Natural killer cell (primary cell): ENCODE results near the gene TSKS. TPM values are rescaled to one million over a fixed set of nuclear protein-coding genes. Genes with fewer than 3 reads are reported as not detected.

Experiments used
- ATAC-seq, 3 donors: fragments of 150-1000 bp in 2 of 3; fragments of 200-7000 bp in 1 of 3; cut with Tn5 transposase; 1 replicate in 1 of 3; 2 replicates in 2 of 3; pipeline ENCODE4 v1.10.0; 2021; ENCODE audit warnings: mild to moderate bottlenecking in 2 of 3, moderate library complexity in 2 of 3
- DNase-seq, 2 donors: peaks; one replicate each; pipeline versions ENCODE4 v3.0.0 to v3.0.0-alpha.2; 2013 to 2021; ENCODE audit warnings: mixed read lengths in 1 of 2
- H3K27ac ChIP-seq: one replicate; pipeline ENCODE4 v1.5.1; 2013; ENCODE audit warnings: mild to moderate bottlenecking, low read length
- H3K27me3 ChIP-seq: one replicate; pipeline ENCODE4 v1.6.1; 2013; ENCODE audit warnings: low read length; ENCODE audit not compliant: control insufficient read depth, insufficient read depth
- H3K36me3 ChIP-seq: one replicate; pipeline ENCODE4 v1.6.1; 2013; ENCODE audit warnings: low read length; ENCODE audit not compliant: control insufficient read depth, insufficient read depth
- H3K4me1 ChIP-seq: one replicate; pipeline ENCODE4 v1.6.1; 2013; ENCODE audit warnings: low read length; ENCODE audit not compliant: control insufficient read depth, insufficient read depth
- H3K4me3 ChIP-seq: one replicate; pipeline ENCODE4 v1.5.1; 2013; ENCODE audit warnings: low read length
- H3K9me3 ChIP-seq: one replicate; pipeline ENCODE4 v1.6.1; 2013; ENCODE audit warnings: low read length; ENCODE audit not compliant: control insufficient read depth, insufficient read depth
- H3K27ac Mint-ChIP-seq, 2 donors: one replicate each; pipeline ENCODE4 v1.8.0; 2022; ENCODE audit warnings: mild to moderate bottlenecking in 2 of 2, mixed read lengths in 2 of 2, moderate library complexity in 1 of 2
- H3K27me3 Mint-ChIP-seq, 2 donors: one replicate each; pipeline ENCODE4 v1.8.0; 2022; ENCODE audit warnings: low read depth in 2 of 2, mixed read lengths in 2 of 2
- H3K36me3 Mint-ChIP-seq: one replicate; pipeline ENCODE4 v1.8.0; 2022; ENCODE audit warnings: mixed read lengths
- H3K4me1 Mint-ChIP-seq, 2 donors: one replicate each; pipeline ENCODE4 v1.8.0; 2022; ENCODE audit warnings: mixed read lengths in 2 of 2
- H3K4me3 Mint-ChIP-seq: one replicate; pipeline ENCODE4 v1.8.0; 2022; ENCODE audit warnings: mild to moderate bottlenecking, moderate library complexity, mixed read lengths
- H3K9me3 Mint-ChIP-seq, 2 donors: one replicate each; pipeline ENCODE4 v1.8.0; 2022; ENCODE audit warnings: mixed read lengths in 2 of 2
- CTCF ChIP-seq: fragments of 200-600 bp; IDR thresholded peaks from one replicate; pipeline ENCODE4 v1.8.0; 2022; ENCODE audit warnings: antibody characterized with exemption
- WGBS: methylation state at CpG from one replicate; pipeline ENCODE4 v1.1.7; 2013; ENCODE audit warnings: missing lambda C conversion rate; ENCODE audit not compliant: insufficient coverage; 5-methylcytosine and 5-hydroxymethylcytosine counted together
- intact Hi-C: fragments of 100-400 bp; cut with micrococcal nuclease; formaldehyde crosslinking; loops from one replicate; pipeline ENCODE4 v1.14.2; 2022
- total RNA-seq, 4 donors: library from RNA; stranded (reverse); fragments of 120-200 nt in 1 of 4; gene quantifications; one replicate each; pipeline versions ENCODE4 v1.2.3 to v1.2.4, GENCODE V29; 2013 to 2022

The TSKS gene
- total RNA-seq, 3 donors from 2014 or later (not counting 1 experiment from before 2014, with no cell fraction given) = 0.35 to 2.4 (median 1.7) TPM

GRCh38 chr19:49764341-49764740 lies 1.2 kb upstream of the TSKS start:
- no peak for ATAC-seq
- H3K4me1 Mint-ChIP-seq = peaks cover 32 to 39% of the 10 kb centered on the region in 2 donors
- H3K27ac Mint-ChIP-seq = no peak overlapping the region
- DNase-seq = no peak
- TF ChIP-seq CTCF = no peak
- H3K4me3 Mint-ChIP-seq = no peak overlapping the region
- Histone ChIP-seq H3K27me3 (no peaks in the 10 kb centered on the region), H3K27ac (no peak overlapping the region), H3K36me3 (no peaks in the 10 kb centered on the region), H3K4me3 (no peak overlapping the region), H3K4me1 (peaks cover 43% of the 10 kb centered on the region), H3K9me3 (no peaks in the 10 kb centered on the region)
- WGBS = 95% methylated on average over 8 of the region's 8 CpGs
- no peaks in the 10 kb centered on the region for H3K9me3 Mint-ChIP-seq
- H3K27me3 Mint-ChIP-seq = no peaks in the 10 kb centered on the region
- no peaks in the 10 kb centered on the region for H3K36me3 Mint-ChIP-seq
- intact Hi-C loops = no loop called here

GRCh38 chr19:49761625-49762311 lies 1.3 kb downstream of the TSKS start:
- intact Hi-C loops = no loop called here
- Mint-ChIP-seq H3K4me3 (peak overlapping the region; percentile 2), H3K4me1 (peaks cover 11 to 15% of the 10 kb centered on the region in 2 donors), H3K9me3 (no peaks in the 10 kb centered on the region), H3K27me3 (no peaks in the 10 kb centered on the region), H3K36me3 (no peaks in the 10 kb centered on the region), H3K27ac (peak overlapping the region in 1 of 2 donors; percentile 75)
- no peaks in the 10 kb centered on the region for H3K27me3 ChIP-seq
- no peaks in the 10 kb centered on the region for H3K9me3 ChIP-seq
- H3K4me3 ChIP-seq = no peak overlapping the region
- TF ChIP-seq CTCF = no peak
- no peak overlapping the region for H3K27ac ChIP-seq
- ATAC-seq (no peak), DNase-seq (peak in 1 of 2 donors; percentile 67)
- H3K4me1 ChIP-seq = peaks cover 21% of the 10 kb centered on the region
- 74% methylated on average over 14 of the region's 16 CpGs for WGBS
- no peaks in the 10 kb centered on the region for H3K36me3 ChIP-seq

GRCh38 chr19:49761249-49761624 lies 1.9 kb downstream of the TSKS start:
- Histone ChIP-seq H3K36me3 (no peaks in the 10 kb centered on the region), H3K27ac (no peak overlapping the region), H3K27me3 (no peaks in the 10 kb centered on the region), H3K4me1 (peaks cover 21% of the 10 kb centered on the region), H3K9me3 (peaks cover under 1% of the 10 kb centered on the region), H3K4me3 (no peak overlapping the region)
- intact Hi-C loops = no loop called here
- Mint-ChIP-seq H3K27me3 (no peaks in the 10 kb centered on the region), H3K4me3 (no peak overlapping the region), H3K36me3 (no peaks in the 10 kb centered on the region), H3K4me1 (peaks cover 7 to 10% of the 10 kb centered on the region in 2 donors), H3K9me3 (no peaks in the 10 kb centered on the region), H3K27ac (peak overlapping the region in 1 of 2 donors; percentile 75)
- ATAC-seq (no peak), DNase-seq (no peak)
- 100% methylated on average over 1 of the region's 1 CpG for WGBS
- no peak for TF ChIP-seq CTCF

- no peaks in the 10 kb centered on the region for H3K27me3 ChIP-seq
- no peak overlapping the region for H3K4me3 ChIP-seq
- H3K36me3 ChIP-seq = no peaks in the 10 kb centered on the region
- intact Hi-C loops = no loop called here
- H3K4me3 Mint-ChIP-seq = no peak overlapping the region
- H3K4me1 Mint-ChIP-seq = peaks cover 0 to 5% of the 10 kb centered on the region in 2 donors
- no peaks in the 10 kb centered on the region for H3K36me3 Mint-ChIP-seq
- WGBS = 67% methylated on average over 7 of the region's 7 CpGs
- ATAC-seq (no peak), DNase-seq (no peak)
- no peak for TF ChIP-seq CTCF
- peaks cover 4% of the 10 kb centered on the region for H3K9me3 ChIP-seq
- H3K4me1 ChIP-seq = peaks cover 12% of the 10 kb centered on the region
- no peaks in the 10 kb centered on the region for H3K27me3 Mint-ChIP-seq
- H3K27ac Mint-ChIP-seq = no peak overlapping the region
- no peaks in the 10 kb centered on the region for H3K9me3 Mint-ChIP-seq
- H3K27ac ChIP-seq = no peak overlapping the region
Observed at GRCh38 chr19:49758292-49758691, 4.8 kb downstream of the TSKS start.
